T1000 (cell line): ENCODE data around the gene PRRX2.
A peak's percentile ranks its signal among the peaks of the same experiment; 100 is the strongest.
"Not testable (repeated sequence)": the region's sequence is repeated elsewhere in the genome, so short reads cannot be mapped to it uniquely, and the experiment has no call there.

Experiments
- DNase-seq: peaks from one replicate; lab custom pipeline; 2025; ENCODE audit warnings: mixed read lengths; lab: John Stamatoyannopoulos, UW

PRRX2 gene

DNA sequence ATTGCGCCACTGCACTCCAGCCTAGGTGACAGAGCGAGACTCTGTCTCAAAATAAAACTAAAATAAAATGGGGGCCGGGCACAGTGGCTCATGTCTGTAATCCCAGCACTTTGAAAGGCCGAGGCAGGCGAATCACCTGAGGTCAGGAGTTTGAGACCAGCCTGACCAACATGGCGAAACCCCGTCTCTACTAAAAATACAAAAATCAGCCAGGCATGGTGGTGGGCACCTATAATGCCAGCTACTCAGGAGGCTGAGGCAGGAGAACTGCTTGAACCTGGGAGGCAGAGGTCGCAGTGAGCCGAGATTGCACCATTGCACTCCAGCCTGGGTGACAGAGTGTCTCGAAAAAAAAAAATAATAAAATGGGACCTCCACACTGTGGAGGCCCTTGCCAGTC, 29.1 kb upstream of the PRRX2 start:
- DNase-seq, result not testable (repeated sequence)

DNA sequence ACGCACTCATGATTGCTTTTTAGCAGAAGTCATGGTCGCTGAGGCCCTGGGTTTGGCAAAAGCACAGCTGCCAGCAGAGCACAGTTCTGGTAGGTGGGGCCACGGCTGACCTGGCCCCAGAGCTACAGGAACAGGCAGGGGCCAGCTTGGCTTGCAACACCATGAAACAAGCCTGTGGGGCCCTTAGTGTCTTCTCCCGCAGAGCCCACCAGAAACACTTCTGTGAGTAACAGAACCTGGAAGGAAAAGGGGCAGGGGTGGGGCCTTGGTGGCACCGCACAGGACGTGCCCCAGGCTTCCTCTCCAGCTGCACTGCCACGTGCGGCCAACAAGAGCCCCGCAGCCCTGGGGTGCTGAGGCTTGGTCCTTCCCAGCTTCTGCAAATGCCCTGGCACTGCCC, 28.3 kb upstream of the PRRX2 start:
- no peak for DNase-seq

DNA sequence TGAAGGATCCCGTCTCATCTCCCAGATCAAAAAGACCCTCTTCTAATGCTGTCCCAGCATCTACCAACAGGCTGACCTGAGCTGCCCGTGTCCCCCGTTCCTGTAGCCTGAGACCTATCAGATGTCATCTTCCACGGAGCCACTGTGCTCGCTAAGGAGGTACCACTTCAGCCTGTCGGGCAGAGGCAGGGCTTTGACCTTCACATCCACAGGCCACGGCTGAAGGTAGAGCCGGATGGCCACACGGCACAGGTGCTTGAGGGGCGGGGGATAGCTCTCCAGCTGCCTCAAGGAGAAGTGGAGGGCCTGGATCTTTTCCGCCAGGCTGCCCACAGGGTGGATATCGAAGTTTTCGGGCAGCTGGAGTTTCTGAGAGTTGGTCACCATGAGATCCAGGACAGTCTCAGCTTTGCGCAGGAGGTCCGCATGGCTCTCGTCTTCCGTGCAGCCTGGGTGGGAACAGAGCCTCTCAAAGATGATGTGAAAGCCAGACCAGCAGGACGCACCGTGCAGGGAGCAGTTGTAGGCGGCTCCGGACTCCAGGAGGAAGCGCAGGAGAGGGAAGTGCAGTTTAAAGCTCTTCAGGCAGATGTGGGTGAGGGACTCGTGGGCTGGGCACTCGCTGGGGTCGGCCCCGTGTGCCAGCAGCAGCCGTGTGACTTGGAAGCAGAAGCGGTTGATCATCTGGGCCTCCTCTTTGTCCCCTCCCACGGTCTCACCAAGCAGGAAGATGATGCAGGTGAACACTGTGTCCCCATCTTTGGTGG, 27.6 kb upstream of the PRRX2 start:
- DNase-seq, result no peak

DNA sequence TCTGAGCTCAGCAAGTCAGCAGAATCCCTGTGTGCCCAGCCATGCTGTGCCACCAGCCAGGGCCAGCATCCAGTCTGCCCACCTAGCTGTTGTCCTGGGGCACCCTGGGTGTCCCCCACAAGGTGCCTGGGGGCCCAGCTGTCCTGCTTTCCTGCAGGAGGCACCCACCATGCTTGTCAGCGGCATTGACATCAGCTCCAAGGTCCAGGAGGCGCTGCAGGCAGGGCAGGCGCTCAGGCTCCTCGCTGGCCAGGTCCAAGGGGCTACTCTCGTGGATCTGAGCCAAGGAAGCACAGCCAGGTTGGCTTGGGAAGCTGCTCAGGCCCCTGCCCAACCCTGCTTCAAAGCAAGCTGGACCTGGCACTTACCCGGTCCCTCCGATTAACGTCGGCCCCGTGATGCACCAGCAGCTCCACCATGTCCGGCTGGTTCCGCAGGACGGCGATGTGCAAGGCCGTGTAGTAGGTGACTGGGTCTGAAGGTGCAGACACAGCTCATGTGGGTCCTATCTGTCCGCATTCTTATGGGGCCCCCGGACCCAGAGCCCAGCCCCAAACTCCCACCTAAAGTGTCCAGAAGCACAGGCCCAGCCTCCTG, 26.3 kb upstream of the PRRX2 start:
- no peak for DNase-seq

DNA sequence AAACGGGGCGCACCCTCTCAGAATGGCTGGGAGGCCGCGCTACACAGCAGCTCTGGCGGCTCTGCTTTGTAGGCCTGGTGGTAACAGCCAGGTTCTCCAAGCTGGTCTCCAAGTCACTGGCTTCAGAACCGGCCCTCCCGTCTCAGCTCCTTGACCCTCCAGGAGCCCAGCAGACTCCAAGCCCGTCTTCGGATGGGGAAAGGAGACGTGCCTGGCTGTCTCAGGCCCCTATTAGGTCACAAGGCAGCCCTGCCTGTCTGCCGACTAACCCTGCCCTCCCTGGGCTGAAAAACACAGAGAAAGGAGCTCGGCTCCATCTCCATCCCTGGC, 25.7 kb upstream of the PRRX2 start:
- no peak for DNase-seq

DNA sequence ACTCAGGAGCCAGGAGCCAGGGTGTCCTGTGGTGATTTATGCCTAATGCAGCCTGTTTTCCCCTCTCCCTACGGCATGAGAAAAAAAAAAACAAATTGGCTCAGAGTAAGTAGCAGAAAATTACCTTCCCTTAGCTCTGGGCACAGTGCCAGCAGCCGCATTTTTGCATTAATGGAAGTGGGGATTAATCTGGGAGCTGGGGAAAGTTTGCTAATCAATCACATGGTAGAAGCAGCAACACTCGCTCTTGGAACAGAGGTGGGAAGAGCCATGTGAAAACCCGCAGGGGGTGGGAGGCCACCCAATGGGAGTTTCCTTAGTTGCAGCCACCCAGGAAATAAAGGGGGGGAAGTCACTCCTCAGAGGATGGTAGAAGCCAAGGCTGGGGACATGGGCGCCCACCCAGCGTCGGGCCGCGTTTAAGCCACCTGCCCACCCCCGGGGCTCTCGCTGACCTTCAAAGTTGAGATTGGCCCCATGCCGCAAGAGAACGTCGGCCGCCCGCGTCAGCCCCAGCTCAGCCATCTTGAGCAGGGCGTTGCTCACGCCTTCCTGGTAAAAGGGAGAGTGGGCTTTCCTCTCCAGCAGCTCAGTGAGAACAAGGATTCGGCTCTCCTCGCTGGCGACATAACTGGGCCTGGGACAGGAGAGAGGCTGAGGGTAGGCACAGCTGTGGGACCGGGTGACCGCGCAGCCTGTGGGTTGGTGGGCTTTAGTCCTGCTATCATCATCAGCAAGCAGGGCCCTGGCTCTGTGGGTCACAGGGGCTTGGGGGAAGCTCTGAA, 25.2 kb upstream of the PRRX2 start:
- DNase-seq, result peak; percentile 23

DNA sequence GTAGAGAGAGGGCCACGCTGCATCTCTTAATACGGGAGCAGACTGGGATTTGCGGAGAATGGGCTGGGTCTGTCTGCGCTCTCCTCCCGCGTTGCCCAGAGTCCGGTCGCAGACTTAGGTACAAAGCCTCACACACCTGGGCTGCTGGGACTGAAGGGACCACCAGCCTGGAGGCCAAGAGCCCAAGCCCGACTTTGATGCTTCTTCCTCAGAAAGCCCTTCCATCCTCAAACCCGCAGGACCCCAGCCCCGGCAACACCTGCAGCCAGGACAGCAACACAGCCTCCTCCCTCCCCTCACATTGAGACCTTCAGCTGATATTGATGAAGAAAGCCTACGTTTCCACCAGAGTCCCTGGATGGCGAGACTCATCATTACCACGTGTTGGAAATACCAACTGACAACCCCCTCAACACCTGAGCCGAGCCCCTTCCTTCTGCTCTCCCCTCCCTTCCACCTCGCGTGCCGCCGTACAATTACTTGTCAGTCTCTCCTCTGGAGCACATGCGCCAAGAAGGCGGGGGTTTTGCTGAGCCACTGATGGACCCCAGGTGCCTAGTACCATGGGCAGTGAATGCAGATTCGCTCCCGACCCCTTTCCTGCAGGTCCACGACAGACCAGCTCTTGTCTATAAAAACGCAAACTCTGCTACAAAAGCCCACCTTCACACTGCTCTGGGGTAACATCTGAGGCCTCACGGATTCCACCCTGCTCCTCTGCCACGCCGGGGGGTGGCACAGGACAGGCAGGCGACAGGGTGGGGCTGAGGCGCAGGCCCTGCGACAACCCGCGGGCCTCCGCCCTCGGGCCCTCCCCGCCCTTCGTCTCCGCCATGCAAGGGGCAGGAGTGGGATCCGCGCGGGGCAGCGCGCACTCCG, 24.3 kb upstream of the PRRX2 start:
- DNase-seq, result no peak

DNA sequence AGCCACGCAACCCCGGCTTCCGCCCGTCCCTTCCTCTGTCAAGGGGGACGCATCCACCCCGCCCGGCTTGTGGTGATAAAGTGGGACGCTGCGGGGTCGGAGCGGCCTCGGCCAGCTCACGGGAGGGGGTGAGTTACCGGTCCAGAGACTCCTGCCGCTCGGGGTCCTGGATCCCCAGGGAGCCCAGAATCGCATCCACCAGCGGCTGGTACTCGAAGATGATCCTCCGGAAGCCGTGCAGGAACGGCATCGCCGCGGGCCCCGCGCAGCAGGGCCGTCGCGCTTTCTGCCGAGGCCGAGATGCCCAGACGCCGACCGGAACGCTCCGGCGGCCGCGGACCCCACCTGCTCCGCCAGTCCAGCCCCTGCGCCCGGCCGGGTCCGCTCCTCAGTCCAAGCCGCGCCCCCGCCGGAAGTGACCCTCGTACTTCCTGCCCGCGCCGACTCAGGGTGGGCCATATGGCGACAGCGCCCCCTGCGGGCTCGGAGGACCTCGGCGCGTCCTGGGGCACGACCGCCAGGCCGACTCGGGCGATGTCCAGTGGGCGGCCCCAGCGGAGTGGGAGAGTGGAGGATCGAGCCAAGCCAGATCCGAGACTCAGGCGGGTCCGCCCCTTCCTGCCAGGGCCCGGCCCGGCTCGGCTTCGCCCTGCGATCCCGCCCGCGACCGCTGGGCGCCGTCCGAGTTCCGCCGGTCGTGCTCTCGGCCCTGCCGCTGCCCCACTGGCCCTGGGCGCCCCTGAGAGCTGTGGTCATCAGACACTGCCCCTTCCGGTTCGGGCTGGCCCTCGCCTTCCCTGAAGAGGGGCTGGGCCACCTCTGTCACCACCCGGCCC, 23.5 kb upstream of the PRRX2 start, which contains the start of gene ASB6:
ASB6 (minus strand) TSS at position 402 of the 836 bp plus-strand sequence; CDS start at position 250, 152 bp downstream.
- peak; percentile 97 for DNase-seq

DNA sequence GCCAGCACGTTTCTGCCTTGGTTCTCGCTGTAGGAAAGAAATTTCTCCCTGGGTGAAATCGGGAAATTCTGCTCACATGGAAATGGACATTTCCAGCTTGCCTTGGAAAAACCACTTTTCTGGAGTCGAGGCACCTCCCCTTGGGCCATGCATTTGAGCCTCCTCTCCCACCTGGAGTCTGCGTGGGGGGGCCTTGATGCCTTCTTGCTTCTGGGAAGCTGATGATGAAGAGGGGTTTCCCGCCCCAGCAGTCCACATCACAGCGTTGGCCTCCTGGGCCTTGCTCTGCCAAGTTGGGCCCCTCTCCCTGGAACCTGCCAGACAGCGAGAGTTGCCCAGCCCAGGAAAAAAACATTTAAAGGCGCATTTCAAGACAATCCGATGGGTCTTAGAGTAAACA, 21.7 kb upstream of the PRRX2 start:
- DNase-seq, result no peak

DNA sequence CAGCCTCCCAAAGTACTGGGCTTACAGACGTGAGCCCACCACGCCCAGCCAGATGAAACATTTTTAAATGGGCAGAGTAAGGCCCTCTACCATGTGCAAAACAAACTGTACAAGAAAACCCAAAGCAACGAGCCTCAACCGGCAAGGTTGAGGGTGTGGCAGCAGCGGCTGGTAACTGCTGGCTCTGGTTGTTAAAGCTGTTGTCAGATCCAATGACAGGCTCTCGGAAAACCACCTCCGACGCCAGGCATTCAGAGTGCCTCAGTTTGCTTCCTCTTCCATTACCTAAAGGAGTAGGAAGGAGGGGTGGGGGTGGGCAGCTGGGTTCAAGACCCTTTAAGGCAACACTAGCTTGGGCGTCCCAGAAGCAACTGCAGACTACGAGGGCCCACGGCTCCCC, 21.1 kb upstream of the PRRX2 start:
- DNase-seq, result no peak

DNA sequence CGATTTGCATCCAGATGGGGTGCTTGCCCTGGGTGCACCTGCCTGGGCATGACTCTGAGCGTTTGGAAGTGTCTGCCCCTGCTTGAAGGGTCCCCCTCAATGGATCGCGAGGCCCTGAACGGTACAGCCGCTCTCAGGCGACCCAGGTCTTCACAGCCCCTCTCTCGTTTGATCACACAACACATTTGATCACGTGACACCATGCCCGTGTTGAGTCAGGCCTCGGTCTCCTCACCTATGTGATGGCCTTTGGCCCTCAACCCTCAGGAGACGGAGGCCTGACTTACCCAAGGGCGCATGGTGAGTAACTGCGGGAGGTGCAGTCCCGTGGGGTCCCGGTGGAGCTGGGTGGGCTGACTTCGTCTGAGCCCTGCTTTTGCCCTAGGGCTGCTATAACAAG, 20.5 kb upstream of the PRRX2 start:
- no peak for DNase-seq

DNA sequence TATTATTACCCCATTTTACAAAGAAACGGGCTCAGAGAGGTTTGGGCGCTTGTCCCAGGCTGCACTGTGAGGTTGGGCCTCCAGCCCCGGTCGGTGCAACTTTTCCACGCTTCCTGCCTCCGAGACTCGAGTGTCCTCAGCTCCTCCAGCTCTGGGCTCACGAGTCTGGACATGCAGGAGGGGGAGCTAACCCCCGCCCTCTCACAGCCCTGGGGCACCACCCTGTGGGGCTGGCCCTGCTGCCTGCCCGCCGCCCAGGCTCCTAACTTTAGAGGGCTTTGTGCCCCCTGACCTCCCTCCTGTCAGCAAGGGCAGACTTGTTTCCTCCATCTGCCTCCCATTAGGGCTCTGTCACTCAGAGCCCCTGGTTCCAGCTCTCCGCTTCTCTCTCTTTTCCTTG, 19.2 kb upstream of the PRRX2 start:
- no peak for DNase-seq

DNA sequence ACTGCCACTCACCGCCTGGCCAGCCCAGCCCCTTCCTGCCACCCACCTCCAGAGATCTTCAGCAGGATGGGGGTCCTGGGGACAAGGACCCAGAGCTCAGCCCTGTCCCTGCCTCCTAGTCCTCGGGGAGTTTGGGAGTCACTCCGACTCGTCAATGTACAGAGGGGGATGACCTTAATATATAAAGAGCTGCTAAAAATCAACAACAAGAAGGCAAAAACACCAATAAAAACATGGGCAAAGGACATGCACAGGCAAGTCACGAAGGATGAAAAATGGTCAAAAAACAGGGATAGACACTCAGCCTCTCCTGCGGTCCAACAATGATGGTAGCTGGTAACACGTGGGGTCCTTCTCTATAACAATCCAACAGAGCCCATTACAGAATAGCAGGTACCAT, 18.8 kb upstream of the PRRX2 start:
- DNase-seq, result no peak

DNA sequence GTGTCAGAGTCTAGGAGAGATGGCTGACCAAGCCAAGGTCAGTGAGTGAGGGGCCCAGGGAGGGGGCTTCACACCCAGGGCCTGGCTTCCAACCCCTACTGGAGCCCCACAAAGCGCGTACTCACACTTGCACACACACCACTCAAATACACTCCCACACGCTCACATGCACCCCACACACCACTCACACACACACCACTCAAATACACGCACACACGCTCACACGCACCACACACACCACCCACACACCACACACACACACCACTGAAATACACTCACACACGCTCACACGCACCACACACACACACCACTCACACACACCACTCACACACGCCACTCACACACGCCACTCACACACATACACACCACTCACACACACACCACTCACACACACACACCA, 17.8 kb upstream of the PRRX2 start:
- DNase-seq, result no peak

DNA sequence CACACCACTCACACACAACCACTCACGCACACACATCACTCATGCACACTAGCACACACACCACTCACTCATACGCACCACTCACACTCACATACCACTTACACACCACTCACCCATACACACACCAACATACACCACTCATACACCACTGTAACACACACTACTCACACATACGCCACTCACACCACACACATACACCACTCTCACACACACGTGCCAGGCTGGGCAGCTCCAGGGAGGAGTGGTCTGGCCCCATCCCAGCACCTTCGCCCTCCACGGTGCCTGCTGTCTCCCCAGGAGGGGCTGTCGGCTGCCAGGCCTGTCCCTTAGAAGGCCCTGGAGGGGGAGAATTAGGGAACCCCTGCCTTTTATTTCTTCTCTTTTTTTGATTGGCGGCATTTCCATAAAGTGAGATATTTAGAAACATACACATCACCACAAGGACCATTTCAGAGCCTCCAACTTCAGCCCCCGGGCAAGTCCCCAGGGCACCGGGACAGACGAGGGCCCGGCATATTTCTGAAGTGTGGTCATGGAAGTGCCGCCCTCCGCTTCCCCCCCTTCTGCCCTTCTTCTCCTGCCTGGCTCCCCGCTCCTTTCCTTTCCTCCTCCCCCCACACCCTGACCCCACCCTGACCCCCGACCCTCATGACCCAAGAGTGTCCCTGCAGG, 17.2 kb upstream of the PRRX2 start:
- DNase-seq, result no peak

DNA sequence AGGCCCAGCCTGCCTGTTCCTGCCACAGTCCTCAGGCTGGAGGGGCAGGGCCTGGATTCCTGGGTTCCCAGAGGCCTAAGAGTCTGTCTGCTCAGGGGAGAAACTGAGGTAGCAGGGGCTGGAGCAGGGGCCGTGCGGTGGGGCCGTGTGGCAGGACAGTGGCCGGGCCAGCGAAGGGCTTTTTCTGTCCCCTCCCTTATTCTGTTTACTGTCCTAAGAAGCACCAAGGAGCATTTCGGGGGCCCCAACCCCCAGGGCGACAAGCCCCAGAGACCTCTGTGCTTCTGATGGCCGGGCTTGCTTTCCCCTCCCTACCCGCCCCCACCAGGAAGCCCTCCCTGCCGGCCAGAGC, 16.7 kb upstream of the PRRX2 start:
- no peak for DNase-seq

DNA sequence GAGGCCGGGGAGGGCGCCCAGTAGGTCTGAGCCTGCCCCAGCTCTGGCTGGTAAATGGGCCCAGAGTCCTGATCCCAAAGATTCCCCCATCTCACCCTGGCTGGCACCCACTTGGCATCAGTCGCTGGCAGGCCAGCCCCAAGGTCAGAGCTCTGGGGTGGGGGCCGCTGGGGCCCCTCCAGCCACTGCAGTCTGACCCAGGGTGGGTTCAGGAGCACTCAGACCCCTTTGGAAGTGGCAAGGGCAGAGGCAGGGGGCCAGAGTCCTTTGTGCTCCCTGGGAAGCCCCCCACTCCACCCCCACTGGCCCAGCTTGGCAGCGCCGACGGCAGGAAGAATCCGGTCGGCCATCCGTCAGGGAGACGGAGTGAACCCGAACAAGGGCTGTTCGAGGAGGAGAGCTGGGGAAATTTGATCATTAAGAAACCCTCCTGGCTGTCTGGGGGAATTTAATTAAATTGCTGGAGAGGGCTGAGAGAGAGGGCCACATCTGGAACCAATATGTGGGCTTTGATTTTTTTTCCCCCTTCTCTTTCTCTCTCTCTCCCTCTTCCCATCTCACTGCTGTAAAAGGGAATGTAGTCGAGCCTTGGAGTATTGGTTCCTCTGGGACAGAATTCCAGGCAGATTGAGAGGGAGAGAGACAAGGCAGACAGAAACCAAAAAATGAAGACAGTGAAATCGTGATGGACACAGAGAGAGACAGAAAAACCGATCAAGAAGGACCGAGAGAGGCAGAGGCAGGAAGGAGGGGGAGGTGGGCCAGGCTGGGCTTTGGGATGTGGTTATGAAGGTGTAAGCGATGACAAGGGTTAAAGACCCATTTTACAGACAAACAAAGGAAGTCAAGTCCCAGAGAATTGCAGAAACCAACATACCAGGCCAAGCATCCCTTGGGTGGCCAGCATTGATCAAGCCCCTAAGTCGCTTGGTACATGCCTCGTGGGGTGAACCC, 15.4 kb upstream of the PRRX2 start:
- DNase-seq, result no peak

DNA sequence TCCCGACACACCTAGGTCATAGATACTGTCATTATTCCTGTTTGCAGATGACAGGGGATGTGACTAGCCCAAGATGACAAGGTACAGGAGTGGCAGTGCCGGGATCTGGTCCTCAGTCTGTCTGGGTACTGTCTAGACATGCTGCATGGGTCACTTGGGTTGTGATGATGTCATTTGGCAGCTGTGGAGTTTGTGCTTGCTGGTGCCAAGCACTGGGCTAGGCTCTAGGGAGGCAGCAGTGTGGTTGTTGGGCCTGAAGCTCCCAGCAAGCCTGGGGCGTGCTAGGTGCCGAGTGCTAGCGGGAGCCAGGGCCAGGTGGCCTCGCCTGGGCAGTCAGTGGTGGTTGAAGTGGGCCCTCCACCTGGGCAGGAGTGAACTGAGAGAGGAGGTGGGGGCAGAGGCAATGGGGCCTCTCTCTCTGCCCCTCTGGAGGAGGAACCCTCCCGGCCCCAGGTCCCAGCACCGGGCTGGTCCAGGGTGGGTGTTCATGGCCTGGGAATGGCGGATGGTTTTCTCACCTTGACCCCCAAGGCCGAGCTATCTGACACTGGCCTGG, 14.7 kb upstream of the PRRX2 start:
- DNase-seq, result no peak

DNA sequence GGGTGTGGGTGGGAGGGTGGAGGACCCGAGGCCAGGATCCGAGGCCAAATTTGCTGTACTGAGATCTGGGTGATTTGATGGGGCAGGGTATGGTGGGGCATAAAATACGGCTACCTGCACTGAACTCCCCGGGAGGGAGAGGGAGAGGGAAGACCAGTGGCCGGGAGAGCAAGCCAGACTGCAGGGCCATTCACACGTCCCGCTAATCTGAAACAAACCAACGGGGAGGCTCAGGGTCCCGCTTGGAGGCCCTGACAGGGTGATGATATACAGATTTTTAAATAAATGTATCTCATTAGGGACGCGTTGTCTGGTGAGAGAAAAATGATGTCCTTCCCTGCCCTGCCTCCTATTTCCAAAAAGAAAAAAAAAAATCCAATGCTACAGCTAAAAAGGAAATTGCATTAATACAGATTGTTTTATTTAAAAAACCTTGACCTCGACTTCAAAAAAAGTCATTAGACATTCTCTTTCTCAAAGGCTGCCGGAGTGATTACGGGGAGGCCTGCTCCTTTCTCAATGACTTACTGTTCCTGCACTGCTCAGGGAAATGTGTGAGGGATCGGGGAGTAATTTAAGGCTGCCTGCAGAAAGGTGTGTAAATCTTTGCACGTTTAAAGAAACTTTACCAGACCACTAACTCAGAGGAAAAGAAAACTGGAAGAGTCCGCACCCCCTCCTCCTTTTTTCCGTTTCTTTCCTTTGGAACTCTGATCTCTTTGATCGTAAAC, 11.5 kb upstream of the PRRX2 start:
- DNase-seq, result no peak
